Raji (cell line): ENCODE data around the gene RNF213.

Source experiments
- POLR2A ChIP-seq: IDR thresholded peaks from 2 replicates; pipeline ENCODE4 v1.6.1; 2011; ENCODE audit warnings: low read depth, low read length, control low read depth; ENCODE audit not compliant: insufficient read depth

RNF213 gene

GRCh38 chr17:80437532-80437931, 176.9 kb downstream of the RNF213 start:
- no peak for TF ChIP-seq POLR2A

- no peak for TF ChIP-seq POLR2A
These were observed 178.2 kb downstream of the RNF213 start for GRCh38 chr17:80438806-80439205.

GRCh38 chr17:80439499-80439898, 178.8 kb downstream of the RNF213 start:
- no peak for TF ChIP-seq POLR2A

GRCh38 chr17:80441133-80441578, 180.5 kb downstream of the RNF213 start:
- no peak for TF ChIP-seq POLR2A

- TF ChIP-seq POLR2A: no peak
These were observed 181.1 kb downstream of the RNF213 start for GRCh38 chr17:80441598-80442322.

GRCh38 chr17:80442323-80442659, 181.6 kb downstream of the RNF213 start:
- no peak for TF ChIP-seq POLR2A

GRCh38 chr17:80442764-80443163, 182.1 kb downstream of the RNF213 start:
- TF ChIP-seq POLR2A: no peak

- no peak for TF ChIP-seq POLR2A
These were observed 182.8 kb downstream of the RNF213 start for GRCh38 chr17:80443498-80443897.

- TF ChIP-seq POLR2A: no peak
These were observed 183.4 kb downstream of the RNF213 start for GRCh38 chr17:80443916-80444643.

- TF ChIP-seq POLR2A: no peak
These were observed 184.0 kb downstream of the RNF213 start for GRCh38 chr17:80444644-80444979.

- no peak for TF ChIP-seq POLR2A
These were observed 184.5 kb downstream of the RNF213 start for GRCh38 chr17:80445007-80445725.

GRCh38 chr17:80445726-80446110, 185.1 kb downstream of the RNF213 start:
- TF ChIP-seq POLR2A: no peak

- TF ChIP-seq POLR2A: no peak
These were observed 186.2 kb downstream of the RNF213 start for GRCh38 chr17:80446645-80447405.

- no peak for TF ChIP-seq POLR2A
These were observed 187.1 kb downstream of the RNF213 start for GRCh38 chr17:80447790-80448189.
